M059J (cell line): Measurements from ENCODE around the gene GRIK2. TPM values are rescaled to one million over a fixed set of nuclear protein-coding genes. Genes with fewer than 3 reads are reported as not detected.
"Not testable (repeated sequence)": the region's sequence is repeated elsewhere in the genome, so short reads cannot be mapped to it uniquely, and the experiment has no call there.

ENCODE experiments used
- DNase-seq: peaks from one replicate; pipeline ENCODE4 v3.0.0-alpha.2; 2012; ENCODE audit warnings: low read depth
- total RNA-seq: library from RNA; depleted of rRNA; stranded (reverse); fragments of >200 nt; shearing (Covaris generic); gene quantifications from 2 replicates; pipeline ENCODE4 v1.2.3, GENCODE V29; 2014

Gene GRIK2
- total RNA-seq, 1 experiment from 2014 or later, result 0.12 TPM

DNA sequence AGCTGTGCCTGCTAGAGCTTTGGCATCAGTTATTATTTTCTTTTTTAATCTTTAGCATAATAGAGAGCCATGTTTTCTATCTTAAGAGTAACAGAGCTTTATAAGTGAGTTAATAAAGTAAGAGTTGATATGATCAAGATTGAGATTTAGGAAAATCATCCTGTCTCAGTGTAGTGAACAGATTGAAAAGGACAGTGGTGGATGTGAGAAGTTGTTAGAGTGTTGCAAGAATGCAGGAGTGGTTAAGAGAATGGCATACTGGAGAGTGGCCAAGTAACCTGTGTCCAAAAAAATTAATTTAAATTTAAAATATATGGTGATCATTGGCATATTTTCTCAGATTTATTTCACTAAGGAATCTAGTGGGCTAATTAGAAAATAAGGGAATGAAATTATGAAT, 629.3 kb downstream of the GRIK2 start:
- no peak for DNase-seq

DNA sequence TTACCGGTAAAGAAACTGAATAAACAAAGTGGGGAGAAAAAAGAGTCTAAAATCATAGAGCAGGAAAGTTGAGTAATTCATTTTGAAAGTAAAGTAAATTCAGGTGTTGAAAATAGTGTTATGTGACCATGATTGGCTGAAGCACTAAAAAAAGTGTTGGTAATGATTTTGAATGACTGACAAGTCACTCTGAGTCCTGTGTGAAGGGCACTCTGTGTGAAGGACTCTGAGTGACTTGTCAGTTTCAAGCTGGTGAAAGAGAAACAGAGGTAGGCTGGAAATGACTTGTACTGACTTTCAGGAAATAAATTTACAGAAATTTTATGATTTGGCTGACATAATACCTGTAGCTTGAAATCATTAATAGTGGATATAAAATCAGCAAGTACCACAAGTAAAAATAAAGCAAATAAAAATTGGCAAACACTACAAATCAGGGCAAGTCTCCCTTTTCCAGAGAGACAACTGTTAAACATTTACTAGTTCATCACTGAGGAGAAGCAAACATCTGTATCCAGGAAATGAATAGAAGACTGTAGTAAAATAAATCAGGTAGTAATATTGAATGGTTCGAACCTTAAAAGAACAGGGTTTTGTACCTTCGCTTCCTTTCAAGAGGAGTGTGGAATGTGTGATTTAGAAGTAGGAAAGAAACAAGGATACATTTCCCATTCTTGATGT, 630.6 kb downstream of the GRIK2 start:
- DNase-seq, result no peak

DNA sequence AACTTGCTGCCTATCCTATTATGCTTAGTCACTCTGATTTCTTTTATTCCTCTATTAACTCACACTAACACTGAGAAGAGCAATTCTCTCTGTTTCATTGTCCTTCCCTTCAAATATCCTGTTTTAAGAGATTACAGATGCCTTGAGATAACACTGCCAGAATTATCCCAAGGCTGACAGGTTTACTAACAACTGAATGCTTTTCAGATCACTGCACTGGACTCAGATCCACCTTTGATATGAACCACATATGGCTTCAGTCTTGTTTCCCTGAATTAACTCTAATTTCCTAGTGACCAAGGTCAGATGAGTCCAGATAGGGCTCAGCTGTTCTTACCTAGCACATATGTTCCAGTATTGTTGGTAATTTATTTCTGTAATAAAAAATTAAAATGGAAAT, 633.1 kb downstream of the GRIK2 start:
- no peak for DNase-seq

DNA sequence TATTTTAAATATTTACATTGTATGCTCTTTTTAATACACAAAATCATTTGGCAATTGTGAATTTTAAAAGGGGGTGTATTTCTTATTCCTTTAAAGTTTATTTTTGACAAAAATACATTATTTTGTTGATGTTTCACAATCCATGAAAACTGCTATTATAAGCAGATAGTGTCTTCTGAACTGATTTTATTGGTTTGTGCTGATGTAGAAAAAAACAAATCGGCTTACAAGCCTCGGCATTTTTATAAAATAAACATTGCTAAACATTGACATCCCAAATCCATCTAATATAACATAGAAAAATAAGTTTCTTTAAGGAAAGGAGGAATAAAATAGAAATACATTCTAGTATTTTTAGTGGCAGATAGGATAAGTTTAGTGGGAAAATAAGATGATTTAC, 634.7 kb downstream of the GRIK2 start:
- no peak for DNase-seq

DNA sequence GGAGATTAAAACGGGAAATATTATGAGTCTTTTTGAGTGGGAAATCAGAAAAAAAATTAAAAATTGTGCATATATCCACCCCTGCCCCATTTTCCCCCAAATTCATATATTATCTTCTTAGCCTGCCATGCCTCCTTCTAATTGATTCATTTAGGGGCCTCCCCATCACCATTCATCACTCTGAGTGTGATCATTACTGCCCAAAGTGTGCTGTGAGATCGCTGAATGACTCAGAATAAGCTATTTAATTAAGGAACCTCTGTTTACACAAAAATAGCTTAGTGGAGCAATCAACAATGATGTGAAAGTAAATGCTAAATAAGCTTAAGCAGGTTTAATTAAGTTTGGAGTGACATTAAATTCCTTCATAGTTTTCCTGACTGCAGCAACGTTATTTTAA, 645.5 kb downstream of the GRIK2 start:
- DNase-seq, result no peak

DNA sequence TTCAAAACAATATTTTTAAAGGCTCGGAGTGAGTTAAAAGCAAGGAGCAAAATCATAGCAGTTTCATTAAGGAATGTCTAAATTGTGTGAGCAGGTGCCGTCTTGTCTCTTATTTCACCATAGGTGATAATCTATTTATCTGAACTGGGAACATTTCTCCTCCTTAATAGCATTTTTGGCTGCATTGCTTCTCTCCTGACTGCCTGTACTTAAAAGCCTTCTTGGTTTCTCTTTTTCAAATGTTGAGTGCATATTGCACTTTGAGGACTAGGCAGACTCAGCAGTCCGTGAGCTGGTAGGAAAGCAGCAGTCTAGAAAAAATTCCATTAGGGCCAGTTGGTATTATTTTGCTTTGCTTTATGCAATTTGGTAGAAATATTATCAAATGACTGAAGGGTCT, 645.9 kb downstream of the GRIK2 start:
- no peak for DNase-seq

DNA sequence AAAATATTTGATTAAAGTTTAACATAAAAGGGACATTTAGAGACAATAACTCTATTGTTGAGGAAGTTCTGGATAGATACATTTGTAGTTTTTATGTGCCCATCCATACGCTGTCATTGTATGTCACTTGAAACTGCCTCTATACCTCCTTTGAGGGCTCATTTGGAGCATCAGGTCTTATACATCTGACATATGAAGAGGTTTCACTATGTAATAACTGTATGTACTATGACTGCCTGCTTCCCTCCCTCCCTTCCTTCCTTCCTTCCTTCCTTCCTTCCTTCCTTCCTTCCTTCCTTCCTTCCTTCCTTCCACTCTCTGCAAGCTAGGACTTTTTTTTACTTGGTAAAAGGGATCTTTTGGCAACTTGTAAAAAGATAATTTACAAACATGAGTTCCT, 657.5 kb downstream of the GRIK2 start:
- DNase-seq, result no peak

DNA sequence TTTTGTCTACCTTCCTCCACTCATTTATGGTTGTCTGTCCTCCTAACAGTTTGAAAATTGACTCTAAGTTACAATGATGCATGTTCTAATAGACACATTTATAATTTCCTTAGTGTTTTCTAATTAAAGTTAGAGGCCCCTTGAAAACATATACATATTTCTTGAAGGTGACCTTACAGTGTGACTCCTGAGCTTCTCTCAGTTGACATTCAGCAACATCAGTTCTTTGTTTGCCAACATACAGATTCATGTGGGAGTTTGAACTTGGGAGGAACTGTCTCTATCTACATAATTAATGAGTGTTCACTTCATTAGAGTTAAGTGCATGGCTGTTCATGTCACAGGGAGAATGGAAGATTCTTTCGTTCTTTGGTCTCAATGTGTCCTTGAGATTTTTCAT, 658.2 kb downstream of the GRIK2 start:
- DNase-seq, result no peak

DNA sequence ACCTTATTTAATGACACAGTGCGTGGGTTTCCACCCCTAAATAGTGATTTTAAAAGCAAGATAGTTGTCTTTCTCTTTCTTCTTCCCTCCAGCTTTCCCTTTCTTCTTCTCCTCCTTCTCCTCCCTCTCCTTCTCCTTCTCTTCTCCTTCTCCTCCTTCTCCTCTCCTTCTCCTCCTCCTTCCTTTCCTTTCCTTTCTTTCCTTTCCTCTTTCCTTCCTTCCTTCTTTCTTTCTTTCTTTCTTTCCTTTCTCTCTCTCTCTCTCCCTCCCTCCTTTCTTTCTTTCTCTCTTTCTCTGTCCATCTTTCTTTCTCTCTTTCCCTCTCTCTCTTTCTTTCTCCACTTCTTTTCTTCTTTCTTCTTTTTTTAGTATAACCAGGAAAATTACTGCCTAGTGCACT, 670.6 kb downstream of the GRIK2 start:
- no peak for DNase-seq

DNA sequence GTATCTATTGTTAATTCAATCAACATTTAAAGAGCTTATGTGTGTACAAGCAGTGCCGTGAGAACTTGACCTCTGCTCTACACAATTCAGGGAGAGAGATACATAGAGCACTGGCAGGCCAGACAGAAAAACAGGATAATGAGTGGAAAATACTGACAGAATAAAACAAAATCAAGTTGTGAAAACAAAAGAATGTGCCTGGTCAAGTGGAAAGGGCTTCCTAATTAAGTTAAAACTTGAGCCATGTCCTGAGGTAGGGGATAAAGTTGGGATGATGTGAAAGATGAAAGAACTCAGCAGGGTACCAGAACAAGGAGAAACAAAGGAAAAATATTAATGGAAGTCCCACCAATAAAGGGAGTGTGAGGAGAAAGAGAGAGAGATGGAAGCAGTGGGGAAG, 672.8 kb downstream of the GRIK2 start:
- DNase-seq, result no peak

DNA sequence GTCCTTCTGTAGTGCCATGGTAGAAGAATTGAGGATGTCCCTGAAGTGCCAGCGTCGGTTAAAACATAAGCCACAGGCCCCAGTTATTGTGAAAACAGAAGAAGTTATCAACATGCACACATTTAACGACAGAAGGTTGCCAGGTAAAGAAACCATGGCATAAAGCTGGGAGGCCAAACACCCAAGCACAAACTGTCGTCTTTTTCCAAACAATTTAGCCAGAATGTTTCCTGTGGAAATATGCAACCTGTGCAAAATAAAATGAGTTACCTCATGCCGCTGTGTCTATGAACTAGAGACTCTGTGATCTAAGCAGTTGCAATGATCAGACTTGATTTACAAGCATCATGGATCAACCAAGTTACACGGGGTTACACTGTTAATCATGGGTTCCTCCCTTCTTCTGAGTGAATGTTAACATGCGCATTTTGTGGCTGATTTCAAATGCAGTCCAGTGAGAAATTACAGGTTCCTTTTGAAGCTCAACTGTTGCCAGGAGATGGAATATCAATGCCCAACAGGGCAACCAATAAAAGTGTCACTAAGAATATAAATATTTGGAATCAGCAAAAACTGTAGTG, 674.9 kb downstream of the GRIK2 start:
- no peak for DNase-seq

DNA sequence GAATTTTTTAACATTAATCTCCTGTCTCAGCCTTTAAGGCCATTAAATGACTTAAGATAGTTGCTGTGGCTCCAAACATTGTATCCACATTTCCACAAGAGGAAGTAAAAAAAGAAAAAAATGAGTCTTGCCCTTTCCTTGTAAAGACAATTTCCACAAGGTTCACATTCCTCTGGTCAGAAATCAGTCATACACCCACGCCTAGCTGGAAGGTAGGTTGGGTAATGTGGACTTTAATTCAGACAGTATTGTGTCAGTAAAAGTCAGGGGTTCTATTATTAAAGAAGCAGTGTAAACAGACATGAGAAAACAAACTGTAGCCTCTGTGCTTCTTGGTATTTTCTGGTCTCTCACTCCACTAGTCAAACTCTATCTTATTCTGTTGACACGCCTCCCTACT, 682.0 kb downstream of the GRIK2 start:
- no peak for DNase-seq

DNA sequence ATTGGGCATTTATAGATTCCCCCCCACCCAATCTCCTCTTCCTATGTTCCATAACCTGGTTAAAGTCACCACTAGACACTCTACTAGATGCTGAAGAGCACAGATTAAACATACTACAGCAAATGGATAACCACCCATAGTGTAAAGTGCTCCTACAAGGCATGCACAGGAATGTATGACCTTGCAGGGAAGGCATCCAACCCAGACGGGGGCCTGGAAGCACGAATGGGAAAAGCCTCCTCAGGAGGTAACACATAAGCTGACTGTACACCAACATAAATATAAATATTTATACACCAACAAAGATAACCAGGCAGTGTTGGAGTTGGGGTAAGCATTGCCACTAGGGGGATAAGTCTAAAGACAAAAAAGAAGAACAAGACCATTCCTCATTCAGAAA, 691.7 kb downstream of the GRIK2 start:
- no peak for DNase-seq

DNA sequence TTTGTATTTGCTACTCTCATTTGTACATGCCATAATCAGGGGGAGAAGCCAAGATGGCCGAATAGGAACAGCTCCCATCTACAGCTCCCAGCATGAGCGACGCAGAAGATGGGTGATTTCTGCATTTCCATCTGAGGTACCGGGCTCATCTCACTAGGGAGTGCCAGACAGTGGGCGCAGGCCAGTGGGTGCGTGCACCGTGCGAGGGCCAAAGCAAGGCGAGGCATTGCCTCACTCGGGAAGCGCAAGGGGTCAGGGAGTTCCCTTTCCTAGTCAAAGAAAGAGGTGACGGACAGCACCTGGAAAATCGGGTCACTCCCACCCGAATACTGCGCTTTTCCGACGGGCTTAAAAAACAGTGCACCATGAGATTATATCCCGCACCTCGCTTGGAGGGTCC, 694.7 kb downstream of the GRIK2 start:
- not testable (repeated sequence) for DNase-seq

DNA sequence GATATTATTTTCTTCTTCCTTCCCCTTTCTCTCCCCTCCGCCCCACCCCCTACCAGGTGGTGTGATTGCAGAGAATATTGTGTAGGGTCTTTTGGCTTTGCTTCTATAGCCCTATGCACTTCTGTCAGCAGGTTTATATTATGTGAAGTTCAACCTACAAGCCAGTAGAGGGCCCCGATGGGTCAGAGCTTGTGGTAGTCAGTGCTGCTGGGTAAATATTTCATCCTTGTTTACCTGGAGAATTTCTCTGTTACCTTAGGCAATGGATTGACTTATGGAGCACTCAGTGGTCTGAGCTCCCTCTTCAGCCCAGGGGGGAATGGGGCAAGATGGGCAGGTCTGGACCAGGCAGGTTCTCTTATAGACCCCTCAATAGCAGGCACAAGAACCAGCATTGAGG, 720.9 kb downstream of the GRIK2 start:
- DNase-seq, result peak; percentile 2

DNA sequence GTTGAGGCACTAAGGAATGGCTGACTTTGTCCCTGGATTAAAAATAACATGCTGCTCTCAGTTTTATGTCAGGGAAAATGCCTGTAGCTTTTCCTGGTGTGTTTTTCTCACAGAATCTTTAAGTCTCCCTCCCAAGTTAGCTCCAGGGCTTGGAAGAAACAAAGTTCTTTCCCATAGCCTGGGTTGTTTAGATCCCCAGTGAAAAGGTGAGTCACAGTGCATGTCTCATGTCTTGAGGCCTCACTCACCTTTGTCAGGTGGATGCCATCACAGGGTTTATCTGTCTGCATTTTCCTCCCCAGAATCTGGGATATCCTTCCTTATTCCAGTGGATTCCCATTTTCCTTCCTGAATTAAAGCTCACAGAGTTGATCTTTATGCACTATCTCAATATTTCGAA, 722.4 kb downstream of the GRIK2 start:
- DNase-seq, result no peak

DNA sequence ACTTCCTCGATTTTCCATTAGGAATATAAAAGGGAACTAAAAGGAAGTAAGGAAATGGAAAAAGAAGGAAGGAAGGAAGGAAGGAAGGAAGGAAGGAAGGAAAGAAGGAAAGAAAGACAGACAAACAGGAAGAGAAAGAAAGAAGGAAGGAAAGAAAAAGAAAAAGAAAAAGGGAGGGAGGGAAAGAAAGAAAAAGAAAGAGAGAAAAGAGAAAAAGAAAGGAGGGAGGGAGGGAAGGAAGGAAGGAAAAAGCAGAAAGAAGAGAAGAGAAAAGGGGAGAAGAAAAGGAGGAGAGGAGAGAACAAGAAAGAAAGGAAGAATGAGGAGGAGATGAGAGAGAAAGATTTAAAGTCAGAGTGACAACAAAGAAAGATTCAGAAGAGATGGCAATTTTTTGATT, 724.5 kb downstream of the GRIK2 start:
- DNase-seq, result no peak
